UCSD-AML1 (cell line): ENCODE results near the gene C5orf22.
"Not testable (repeated sequence)": the region's sequence is repeated elsewhere in the genome, so short reads cannot be mapped to it uniquely, and the experiment has no call there.

Source experiments
- DNase-seq: peaks from one replicate; lab custom pipeline; 2025; ENCODE audit not compliant: unreplicated experiment; lab: John Stamatoyannopoulos, UW

C5orf22 gene

DNA sequence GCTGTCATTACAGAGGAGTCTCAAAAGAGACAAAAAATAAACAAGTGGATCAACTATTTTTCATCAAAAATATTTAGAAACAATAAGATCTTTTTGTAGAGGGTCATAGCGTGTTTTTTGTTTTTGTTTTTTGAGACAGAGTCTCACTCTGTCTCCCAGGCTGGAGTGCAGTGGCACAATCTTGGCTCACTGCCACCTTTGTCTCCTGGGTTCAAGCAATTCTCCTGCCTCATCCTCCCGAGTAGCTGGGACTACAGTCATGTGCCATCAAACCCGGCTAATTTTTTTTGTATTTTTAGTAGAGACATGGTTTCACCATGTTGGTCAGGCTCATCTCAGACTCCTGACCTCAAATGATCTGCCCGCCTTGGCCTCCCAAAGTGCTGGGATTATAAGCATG is 70.2 kb downstream of the C5orf22 start:
- DNase-seq, result not testable (repeated sequence)

DNA sequence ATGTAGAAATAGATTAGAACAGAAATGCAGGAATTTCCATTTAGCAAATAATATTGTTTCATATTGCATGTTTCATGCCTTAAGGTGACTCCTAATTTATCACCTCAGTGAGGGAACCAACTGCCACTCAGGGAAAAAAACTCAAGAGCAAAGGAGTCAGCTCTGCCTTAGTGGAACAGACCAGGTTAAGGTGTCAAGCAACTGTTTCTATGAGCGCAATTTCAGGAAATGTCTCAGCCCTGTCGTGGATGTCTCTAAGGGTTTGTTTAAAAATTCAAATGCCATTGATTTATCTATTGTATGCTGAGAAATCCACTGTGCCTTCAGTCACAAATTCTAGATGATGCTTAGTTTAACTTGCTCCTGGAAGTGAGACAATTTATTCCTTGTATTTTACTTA is 72.1 kb downstream of the C5orf22 start:
- DNase-seq, result no peak

DNA sequence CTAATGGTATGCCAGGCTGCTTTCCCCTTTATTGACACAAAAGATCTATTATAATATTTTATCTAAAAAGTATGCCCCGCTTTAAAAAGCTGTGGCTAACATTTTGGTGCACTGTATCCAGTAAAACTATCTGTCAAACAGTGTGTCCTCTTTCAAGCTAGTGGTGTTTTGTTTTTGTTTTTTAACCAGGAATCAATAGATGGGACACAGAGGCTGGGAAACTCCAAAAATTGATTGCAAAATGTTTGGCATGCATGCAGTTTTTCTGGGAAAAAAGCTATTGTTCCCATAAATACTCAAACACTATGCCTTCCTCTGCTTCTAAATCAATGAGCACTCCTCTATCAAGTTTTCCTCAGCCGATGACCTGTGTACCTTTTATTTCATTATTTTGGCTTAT is 72.5 kb downstream of the C5orf22 start:
- no peak for DNase-seq
